IPS-NIHi11 (cell line): ENCODE data around the gene B4GALNT4.
A peak's percentile ranks its signal among the peaks of the same experiment; 100 is the strongest.
"Not testable (repeated sequence)": the region's sequence is repeated elsewhere in the genome, so short reads cannot be mapped to it uniquely, and the experiment has no call there.

Experiments
- DNase-seq: peaks from one replicate; pipeline ENCODE4 v3.0.0; 2012; ENCODE audit warnings: mixed read lengths, low spot score

B4GALNT4 gene

GRCh38 chr11:422249-422656 lies 53.0 kb downstream of the B4GALNT4 start:
- DNase-seq: no peak

- no peak for DNase-seq
Observed at GRCh38 chr11:424232-424631, 54.9 kb downstream of the B4GALNT4 start.

GRCh38 chr11:424766-425165 lies 55.5 kb downstream of the B4GALNT4 start:
- DNase-seq: not testable (repeated sequence)

GRCh38 chr11:425301-425700 lies 56.0 kb downstream of the B4GALNT4 start:
- DNase-seq: no peak

- no peak for DNase-seq
Observed at GRCh38 chr11:426851-427250, 57.6 kb downstream of the B4GALNT4 start.

GRCh38 chr11:428295-428694 lies 59.0 kb downstream of the B4GALNT4 start:
- peak; percentile 12 for DNase-seq

GRCh38 chr11:429391-429790 lies 60.1 kb downstream of the B4GALNT4 start:
- DNase-seq: no peak

- no peak for DNase-seq
Observed at GRCh38 chr11:429931-430456, 60.7 kb downstream of the B4GALNT4 start.
